Endothelial cell of umbilical vein (primary cell): ENCODE measurements around the gene CLASP2.

ENCODE experiments used
- EZH2 ChIP-seq: IDR thresholded peaks from 2 replicates; pipeline ENCODE4 v1.6.1; 2012; ENCODE audit warnings: borderline replicate concordance, low read depth, mild to moderate bottlenecking, moderate library complexity, low read length, inconsistent platforms; ENCODE audit not compliant: severe bottlenecking
- POLR2A ChIP-seq: IDR thresholded peaks from 2 replicates; pipeline ENCODE4 v1.6.1; 2012; ENCODE audit warnings: low read depth, mild to moderate bottlenecking, control low read depth, low read length
- POLR2AphosphoS5 ChIP-seq: IDR thresholded peaks from 2 replicates; pipeline ENCODE4 v1.6.1; 2012; ENCODE audit warnings: low read depth, mild to moderate bottlenecking, control low read depth, low read length, moderate library complexity; ENCODE audit not compliant: insufficient read depth
- TF ChIP-seq, protein P1 (sequence below), 2 donors: IDR thresholded peaks; 1 replicate in 1 of 2; 2 replicates in 1 of 2; pipeline ENCODE4 v1.5.1; 2011; ENCODE audit warnings: low read length in 2 of 2, mild to moderate bottlenecking in 2 of 2, moderate library complexity in 2 of 2, control low read depth in 1 of 2, inconsistent platforms in 1 of 2, low read depth in 1 of 2; ENCODE audit not compliant: insufficient read depth in 1 of 2; ENCODE audit errors: extremely low read depth in 1 of 2

DNA sequence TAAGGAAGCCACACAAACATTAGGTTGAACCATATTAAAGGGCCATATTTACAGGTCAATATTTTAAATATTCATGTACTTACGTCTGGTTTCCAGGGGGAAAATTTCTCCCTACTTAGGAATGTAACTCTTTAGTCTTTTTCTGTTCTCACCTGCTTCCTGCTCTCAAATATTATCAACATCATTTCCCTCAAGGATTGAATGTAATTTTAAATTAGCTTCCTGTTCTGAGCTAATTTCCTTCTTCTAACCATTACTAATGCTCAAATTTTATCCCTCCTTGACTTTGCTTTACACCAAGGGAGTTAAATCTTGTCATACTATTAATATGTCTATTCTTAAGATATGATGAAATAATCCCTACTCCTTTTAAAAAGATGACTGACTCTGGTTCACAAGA is 174.5 kb downstream of the CLASP2 start:
- TF ChIP-seq, protein P1, sequence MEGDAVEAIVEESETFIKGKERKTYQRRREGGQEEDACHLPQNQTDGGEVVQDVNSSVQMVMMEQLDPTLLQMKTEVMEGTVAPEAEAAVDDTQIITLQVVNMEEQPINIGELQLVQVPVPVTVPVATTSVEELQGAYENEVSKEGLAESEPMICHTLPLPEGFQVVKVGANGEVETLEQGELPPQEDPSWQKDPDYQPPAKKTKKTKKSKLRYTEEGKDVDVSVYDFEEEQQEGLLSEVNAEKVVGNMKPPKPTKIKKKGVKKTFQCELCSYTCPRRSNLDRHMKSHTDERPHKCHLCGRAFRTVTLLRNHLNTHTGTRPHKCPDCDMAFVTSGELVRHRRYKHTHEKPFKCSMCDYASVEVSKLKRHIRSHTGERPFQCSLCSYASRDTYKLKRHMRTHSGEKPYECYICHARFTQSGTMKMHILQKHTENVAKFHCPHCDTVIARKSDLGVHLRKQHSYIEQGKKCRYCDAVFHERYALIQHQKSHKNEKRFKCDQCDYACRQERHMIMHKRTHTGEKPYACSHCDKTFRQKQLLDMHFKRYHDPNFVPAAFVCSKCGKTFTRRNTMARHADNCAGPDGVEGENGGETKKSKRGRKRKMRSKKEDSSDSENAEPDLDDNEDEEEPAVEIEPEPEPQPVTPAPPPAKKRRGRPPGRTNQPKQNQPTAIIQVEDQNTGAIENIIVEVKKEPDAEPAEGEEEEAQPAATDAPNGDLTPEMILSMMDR (IDR thresholded peaks at IDR 0.05; ENCODE audit: extremely low read depth in 1 of 2, insufficient read depth in 1 of 2, low read depth in 1 of 2, low read length in 2 of 2) = no peak
- TF ChIP-seq POLR2AphosphoS5 (no peak), EZH2 (no peak), POLR2A (no peak)
